ENCODE results near the gene GGT1.
A peak's percentile ranks its signal among the peaks of the same experiment; 100 is the strongest.
"Not testable (repeated sequence)": the region's sequence is repeated elsewhere in the genome, so short reads cannot be mapped to it uniquely, and the experiment has no call there.

The GGT1 gene

GRCh38 chr22:24599958-24600715 is 2.9 kb upstream of the GGT1 start:
- DNase-seq = peak; percentile 33

DNA sequence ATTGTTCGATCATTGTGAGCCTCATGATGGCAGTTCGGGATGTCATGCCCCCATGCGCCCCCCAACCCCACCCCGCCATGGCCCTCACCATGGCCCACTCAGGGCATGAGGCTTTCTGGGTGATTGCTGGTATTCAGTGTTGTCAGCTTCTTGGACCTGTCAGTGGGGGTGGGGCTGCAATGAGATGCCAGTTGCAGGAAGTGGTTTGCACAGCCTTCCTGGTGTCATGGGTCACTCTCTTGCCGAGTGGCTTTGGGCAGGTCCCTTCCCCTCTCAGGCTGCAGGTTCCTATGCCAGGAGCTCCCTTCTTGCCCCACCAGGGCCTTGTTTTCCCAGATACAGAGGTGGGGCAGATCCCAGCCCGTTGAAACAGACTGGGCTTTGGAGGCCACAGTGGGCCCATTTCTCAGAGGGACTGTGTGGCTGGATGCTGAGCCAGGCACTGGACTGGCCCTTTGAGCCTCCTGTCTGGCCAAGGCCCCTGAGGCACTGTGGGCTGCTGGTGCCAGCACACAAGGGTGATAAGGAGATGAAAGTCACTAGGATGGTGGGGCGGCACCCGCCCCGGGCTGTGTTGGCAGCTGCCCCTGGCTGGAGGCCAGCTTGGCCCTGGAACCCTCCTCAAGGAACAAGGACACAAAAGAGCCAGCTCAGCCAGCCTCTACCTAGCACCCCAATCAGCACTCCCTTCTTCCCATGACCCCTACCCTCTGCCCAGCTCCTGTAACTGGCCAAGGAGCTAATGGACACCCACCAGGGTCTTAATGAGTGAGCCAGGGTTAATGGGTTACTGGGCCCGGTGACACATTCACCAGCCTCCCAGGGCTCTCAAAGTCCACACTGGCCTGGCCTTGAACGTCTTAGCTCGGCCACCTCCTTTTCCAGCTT is 1.5 kb upstream of the GGT1 start:
- no peak for DNase-seq

DNA sequence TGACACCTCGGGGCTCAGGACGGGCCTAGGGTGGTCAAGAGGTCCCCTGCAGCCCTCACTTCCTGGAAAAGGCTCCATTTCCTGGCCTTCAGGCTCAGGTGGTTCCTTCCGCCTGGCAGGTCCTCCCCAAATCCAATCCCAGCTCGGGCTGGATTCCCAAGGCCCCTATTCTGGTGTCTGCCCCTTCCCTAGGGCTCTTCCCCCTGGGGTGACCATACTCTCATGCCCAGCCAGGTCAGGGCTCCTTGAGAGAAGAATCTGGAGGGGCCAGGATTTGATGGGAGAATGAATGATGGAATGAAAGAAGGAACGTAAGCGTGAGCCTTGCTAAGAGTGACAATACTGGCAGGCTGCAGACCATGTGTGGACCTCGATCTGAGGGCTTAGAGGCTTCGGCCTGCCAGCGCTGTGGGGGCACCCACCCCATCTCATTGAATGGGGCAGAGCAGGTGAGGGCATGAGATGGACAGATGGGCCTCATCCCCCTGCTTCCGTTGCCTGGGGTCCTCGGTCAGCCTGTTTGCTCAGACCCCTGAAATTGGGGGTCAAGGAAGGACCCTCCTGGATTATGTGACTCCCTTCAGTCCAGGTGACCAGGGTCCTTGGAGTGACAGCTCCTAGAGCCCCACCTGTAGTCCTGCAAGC is 766 bp upstream of the GGT1 start:
- not testable (repeated sequence) for DNase-seq

DNA sequence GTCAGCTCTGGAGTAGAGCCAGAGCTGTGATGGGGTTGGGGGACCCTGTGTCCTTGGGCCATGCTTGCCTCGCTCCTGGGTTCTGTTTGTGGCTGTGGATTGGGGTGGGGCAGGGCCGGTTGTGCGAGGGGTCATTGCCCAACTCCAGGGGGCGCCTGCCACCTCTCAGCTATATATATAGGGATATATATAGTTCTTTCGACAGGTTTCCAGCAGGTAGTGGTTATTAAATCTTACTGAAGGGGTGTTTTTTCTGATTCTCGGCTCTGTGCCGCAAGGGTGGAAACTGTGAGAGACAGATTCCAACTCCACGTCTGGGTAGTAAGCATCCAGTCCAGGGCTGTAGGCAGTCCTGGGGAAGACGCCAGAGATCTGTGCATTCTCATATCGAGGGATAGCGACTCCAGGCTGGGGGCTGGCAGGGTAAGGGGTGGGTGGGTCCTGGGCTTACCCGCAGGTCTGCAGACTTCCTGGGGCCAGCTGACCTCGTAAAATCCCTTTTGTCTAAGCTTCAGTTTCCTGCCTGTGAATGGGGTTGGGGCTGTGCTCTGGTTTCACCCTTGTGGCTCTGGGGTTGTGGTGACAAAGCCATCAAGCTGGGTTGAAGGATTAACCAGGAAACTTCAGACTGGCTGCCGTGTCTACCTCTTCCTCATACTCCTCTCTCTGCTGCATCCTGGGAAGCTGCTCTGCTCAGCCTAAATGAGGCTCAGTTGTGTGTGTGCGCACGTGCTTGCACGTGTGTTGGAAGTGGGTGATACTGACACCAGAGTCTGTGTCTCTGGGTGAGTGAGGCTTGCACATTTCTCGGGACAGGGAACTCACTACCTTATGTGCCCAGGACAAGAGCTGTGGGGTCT is 1.0 kb downstream of the GGT1 start:
- not testable (repeated sequence) for DNase-seq

DNA sequence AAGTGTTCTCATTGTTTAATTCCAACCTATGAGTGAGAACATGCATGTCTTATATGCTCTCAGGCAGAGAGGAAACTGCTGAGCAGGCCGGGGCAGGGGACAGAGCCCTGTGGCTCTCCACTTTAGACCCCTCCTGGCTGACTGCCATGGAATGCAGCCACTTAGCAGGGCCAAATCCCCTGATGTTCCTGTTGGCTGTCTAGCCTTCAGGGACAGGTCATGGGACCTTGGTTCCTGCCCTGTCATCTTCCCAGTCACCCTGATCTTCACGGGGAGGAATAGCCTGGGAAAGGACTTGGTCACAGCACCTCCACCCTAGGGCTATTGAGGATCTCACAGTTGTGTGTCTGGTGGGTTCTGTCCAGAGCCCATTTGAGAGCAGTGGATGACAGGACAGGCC is 3.3 kb downstream of the GGT1 start:
- not testable (repeated sequence) for DNase-seq

- DNase-seq = not testable (repeated sequence)
Measured at GRCh38 chr22:24607429-24607983, 4.5 kb downstream of the GGT1 start.

DNA sequence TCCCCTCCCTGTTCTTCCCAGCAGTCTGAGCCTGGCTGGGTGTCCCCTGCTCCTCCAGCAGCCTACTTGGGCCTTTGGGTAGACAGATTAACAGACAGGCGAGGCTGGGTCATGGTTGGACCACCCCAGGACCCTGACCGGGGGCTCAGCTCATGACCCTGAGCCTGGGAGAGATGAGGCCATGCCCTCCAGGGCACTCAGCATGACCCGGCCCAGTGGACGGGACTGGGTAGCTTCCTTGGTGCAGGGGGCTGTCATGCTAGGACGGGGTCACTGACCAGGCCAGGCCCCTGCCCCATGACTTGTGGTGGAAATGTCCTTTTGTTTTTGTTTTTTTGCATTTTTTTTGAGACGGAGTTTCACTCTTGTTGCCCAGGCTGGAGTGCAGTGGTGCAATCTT is 5.3 kb downstream of the GGT1 start:
- not testable (repeated sequence) for DNase-seq

- not testable (repeated sequence) for DNase-seq
Measured at GRCh38 chr22:24609888-24610287, 6.9 kb downstream of the GGT1 start.

GRCh38 chr22:24614794-24615193 is 11.8 kb downstream of the GGT1 start:
- DNase-seq = not testable (repeated sequence)

- DNase-seq = not testable (repeated sequence)
Measured at GRCh38 chr22:24621244-24621643, 18.3 kb downstream of the GGT1 start.

DNA sequence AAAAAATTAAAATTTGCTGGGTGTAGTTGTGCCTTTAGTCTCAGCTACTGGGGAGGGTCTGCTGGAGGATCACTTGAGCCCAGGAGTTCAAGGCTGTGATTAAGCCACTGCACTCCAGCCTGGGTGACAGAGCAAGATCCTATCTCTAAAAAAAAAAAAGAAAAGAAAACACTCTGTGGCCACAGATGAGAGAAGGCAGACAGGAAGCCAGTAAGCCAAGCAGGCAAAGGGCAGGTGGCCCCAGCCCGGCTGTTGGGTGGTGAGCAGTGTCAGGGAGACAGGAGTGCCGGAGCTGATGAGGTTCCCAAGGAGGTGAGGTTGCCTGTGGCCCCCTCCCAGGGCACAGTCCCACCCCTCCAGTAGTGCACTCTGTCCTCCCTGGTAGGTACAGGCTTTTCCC is 19.6 kb downstream of the GGT1 start:
- not testable (repeated sequence) for DNase-seq

DNA sequence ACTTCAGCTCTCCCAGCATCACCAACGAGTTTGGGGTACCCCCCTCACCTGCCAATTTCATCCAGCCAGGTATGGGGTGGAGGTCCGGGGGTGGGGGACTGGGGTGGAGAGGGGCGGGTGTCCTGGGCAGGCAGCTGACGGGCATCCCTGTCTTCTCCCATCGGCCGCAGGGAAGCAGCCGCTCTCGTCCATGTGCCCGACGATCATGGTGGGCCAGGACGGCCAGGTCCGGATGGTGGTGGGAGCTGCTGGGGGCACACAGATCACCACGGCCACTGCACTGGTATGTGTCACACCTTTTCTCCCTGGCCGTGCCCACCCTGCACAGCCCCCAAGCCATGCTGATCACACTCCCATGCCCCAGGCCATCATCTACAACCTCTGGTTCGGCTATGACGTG is 24.9 kb downstream of the GGT1 start:
- DNase-seq = not testable (repeated sequence)

- DNase-seq = not testable (repeated sequence)
Measured at GRCh38 chr22:24629069-24629468, 26.1 kb downstream of the GGT1 start.

DNA sequence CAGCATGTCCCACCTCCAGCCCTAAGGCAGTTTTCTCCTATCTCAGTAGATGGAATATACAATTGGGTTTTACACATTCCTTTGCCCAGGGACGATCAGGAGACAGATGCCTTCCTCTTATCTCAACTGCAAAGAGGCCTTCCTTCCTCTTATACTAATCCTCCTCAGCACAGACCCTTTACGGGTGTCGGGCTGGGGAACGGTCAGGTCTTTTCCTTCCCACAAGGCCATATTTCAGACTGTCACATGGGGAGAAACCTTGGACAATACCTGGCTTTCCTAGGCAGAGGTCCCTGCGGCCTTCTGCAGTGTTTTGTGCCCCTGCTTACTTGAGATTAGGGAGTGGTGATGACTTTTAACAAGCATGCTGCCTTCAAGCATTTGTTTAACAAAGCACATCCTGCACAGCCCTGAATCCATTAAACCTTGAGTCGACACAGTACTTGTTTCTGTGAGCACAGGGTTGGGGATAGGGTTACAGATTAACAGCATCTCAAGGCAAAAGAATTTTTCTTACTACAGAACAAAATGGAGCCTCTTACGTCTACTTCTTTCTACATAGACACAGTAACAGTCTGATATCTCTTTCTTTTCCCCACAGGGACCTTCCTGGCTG is 27.9 kb downstream of the GGT1 start:
- DNase-seq = not testable (repeated sequence)

DNA sequence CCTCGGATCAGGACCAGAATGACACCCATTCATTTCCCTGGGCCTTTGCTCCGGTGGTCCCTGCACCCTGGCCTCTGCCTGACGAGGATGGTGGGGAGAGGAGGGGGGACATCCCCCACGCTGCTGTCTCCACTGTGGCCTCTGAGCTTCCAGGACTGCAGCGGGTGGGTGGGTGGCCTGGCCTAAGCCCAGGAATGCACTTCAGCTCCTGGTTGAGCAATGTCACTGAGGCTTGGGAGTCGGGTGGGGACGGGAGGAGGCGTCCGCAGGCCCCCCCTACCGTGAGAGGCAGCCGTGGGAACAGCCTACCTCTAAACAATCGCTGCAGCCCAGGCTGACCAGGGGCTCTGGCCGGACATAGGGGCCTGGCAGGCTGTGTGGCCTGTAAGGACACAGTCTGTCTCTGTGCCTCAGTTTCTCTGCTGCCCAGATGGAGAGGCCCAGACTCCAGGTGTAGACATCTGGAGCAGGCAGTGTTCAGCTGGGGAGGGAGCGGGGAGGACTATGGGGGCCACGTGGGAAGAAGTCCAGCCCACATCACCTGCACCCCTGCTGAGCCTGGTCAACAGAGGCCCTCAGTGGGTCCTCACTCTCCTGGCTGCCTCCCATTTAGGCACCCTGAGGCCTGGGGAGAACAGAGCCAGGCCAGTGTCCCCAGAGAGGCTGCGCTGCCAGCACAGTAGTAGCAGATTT is 28.6 kb downstream of the GGT1 start:
- DNase-seq = not testable (repeated sequence)

- DNase-seq = not testable (repeated sequence)
Measured at GRCh38 chr22:24632642-24633041, 29.6 kb downstream of the GGT1 start.

GRCh38 chr22:24633231-24634023 is 30.4 kb downstream of the GGT1 start:
- DNase-seq = not testable (repeated sequence)

DNA sequence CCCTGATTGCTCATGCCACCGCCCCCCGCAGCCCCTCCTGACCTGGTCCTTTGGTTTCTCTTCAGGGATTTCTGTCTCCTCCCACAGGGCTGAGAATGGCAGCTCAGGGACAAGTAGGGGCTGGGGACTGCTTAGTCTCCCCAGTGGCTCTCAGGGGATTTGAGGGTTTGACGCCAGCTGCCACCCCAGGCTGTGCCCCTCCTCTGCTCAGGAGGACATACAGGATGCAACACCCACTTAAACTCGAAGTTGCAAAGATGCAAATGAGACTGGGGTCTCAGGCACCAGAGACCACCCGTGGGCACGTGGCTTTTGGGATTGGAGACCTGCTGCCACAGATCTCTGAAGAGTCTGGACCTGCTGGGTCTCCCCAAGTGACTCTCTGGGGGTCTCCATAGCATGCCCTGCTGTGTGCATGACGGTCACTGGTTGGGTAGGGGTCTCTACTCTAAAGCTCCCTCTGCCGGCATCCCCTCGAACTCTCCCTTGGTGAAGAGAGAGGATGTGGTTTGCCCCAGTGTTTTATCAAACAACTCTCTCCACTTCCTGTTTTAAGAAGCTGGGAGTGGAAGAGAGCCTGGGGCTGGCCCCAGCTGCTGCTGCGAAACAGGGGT is 31.9 kb downstream of the GGT1 start:
- DNase-seq = not testable (repeated sequence)

DNA sequence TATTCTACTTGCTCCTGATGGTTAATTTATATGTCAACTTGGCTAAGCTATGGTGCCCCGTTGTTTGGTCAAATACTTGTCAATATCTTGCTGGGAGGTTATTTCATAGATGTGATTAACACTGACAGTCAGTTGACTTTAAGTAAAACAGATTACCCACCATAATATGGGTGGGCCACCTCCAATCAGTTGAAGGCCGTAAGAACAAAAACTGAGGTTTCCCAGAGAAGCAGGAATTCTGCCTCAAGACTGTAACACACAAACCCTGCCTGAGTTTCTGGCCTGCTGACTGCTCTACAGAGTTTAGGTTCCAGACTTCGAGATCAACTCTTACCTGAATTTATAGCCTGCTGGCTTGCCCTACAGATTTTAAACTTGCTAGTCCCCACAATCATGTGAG is 33.5 kb downstream of the GGT1 start:
- not testable (repeated sequence) for DNase-seq
